ENCODE results near the gene MEGF6. TPM values are rescaled to one million over a fixed set of nuclear protein-coding genes. Genes with fewer than 3 reads are reported as not detected.

MEGF6 gene
- total RNA-seq, 2 donors from 2014 or later: 67.3 to 82.5 TPM

DNA sequence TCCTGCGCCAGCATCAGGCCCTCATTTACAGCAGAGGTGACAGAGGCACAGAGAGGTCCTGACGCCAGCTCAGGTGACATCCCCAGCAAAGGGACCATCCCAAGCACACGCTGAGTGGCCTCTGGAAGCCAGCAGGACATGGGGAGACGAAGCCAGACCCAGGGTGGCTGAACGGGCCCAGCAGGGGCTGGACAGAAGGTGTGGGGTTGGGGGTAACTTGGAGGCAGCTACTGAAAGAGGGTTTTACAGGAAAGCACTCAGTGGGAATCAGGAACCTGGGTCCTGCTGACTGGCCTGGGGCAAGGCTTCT, 158.5 kb downstream of the MEGF6 start:
- 46% methylated on average over 5 of the region's 5 CpGs for WGBS
- intact Hi-C loops (cut with DNase I): loop anchor here (2.0 kb wide), 1 partner anchor 168 kb away; no protein-coding TSS in a partner anchor
- H3K36me3 ChIP-seq: no peaks in the 10 kb centered on the region
- H3K27ac ChIP-seq: no peak overlapping the region
- H3K9me3 ChIP-seq: no peaks in the 10 kb centered on the region
- H3K4me1 ChIP-seq (replicated peaks): no peaks in the 10 kb centered on the region
- no peaks in the 10 kb centered on the region for H3K27me3 ChIP-seq (replicated peaks; ENCODE audit: insufficient read depth)
- DNase-seq (ENCODE audit: low spot score): no peak
- TF ChIP-seq POLR2A (IDR thresholded peaks at IDR 0.05) (no peak), CTCF (IDR thresholded peaks at IDR 0.05) (no peak), POLR2AphosphoS5 (IDR thresholded peaks at IDR 0.05) (no peak)
- H3K4me3 ChIP-seq: no peak overlapping the region

- TF ChIP-seq CTCF (IDR thresholded peaks at IDR 0.05): no peak
- TF ChIP-seq POLR2A (IDR thresholded peaks at IDR 0.05): no peak
- TF ChIP-seq POLR2AphosphoS5 (IDR thresholded peaks at IDR 0.05): no peak
- DNase-seq (ENCODE audit: low spot score): no peak
- H3K4me1 ChIP-seq (replicated peaks): no peaks in the 10 kb centered on the region
- no peaks in the 10 kb centered on the region for H3K9me3 ChIP-seq
- no peaks in the 10 kb centered on the region for H3K27me3 ChIP-seq (replicated peaks; ENCODE audit: insufficient read depth)
- intact Hi-C loops (cut with DNase I): loop anchor here (2.0 kb wide), 1 partner anchor 169 kb away; no protein-coding TSS in a partner anchor
- WGBS: 65% methylated on average over 20 of the region's 23 CpGs
- no peaks in the 10 kb centered on the region for H3K36me3 ChIP-seq
- H3K4me3 ChIP-seq: no peak overlapping the region
- no peak overlapping the region for H3K27ac ChIP-seq
Measured at GRCh38 chr1:3451994-3452865, 159.1 kb downstream of the MEGF6 start.

DNA sequence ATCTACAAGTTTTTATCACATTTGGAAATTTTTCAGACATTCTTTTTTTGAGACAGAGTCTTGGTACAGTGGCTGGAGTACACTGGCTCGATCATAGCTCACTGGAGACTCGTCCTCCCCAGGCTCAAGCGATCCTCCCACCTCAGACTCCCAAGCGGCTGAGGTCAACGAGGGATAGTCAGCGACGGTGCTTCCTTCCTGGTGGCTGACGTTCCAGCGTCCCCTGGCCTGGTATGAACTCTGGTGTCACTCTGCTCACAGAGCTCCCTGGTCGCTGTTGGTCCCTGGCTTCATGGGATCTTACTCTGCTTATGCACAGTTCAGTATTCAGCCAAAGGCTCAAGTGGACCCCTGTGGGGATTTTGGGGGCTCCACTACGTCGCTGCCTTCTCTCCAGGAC, 160.3 kb downstream of the MEGF6 start:
- H3K36me3 ChIP-seq: no peaks in the 10 kb centered on the region
- no peaks in the 10 kb centered on the region for H3K4me1 ChIP-seq (replicated peaks)
- intact Hi-C loops (cut with DNase I): no loop called here
- 82% methylated on average over 12 of the region's 12 CpGs for WGBS
- H3K27ac ChIP-seq: no peak overlapping the region
- TF ChIP-seq POLR2A (IDR thresholded peaks at IDR 0.05) (no peak), POLR2AphosphoS5 (IDR thresholded peaks at IDR 0.05) (no peak), CTCF (IDR thresholded peaks at IDR 0.05) (no peak)
- H3K9me3 ChIP-seq: no peaks in the 10 kb centered on the region
- H3K4me3 ChIP-seq: no peak overlapping the region
- DNase-seq (ENCODE audit: low spot score): no peak
- no peaks in the 10 kb centered on the region for H3K27me3 ChIP-seq (replicated peaks; ENCODE audit: insufficient read depth)

GRCh38 chr1:3450202-3450863, 161.0 kb downstream of the MEGF6 start:
- H3K4me1 ChIP-seq (replicated peaks): no peaks in the 10 kb centered on the region
- no peaks in the 10 kb centered on the region for H3K27me3 ChIP-seq (replicated peaks; ENCODE audit: insufficient read depth)
- no peak overlapping the region for H3K27ac ChIP-seq
- DNase-seq (ENCODE audit: low spot score): no peak
- 57% methylated on average over 9 of the region's 9 CpGs for WGBS
- H3K4me3 ChIP-seq: no peak overlapping the region
- TF ChIP-seq CTCF (IDR thresholded peaks at IDR 0.05): no peak
- no peak for TF ChIP-seq POLR2A (IDR thresholded peaks at IDR 0.05)
- TF ChIP-seq POLR2AphosphoS5 (IDR thresholded peaks at IDR 0.05): no peak
- H3K36me3 ChIP-seq: no peaks in the 10 kb centered on the region
- no peaks in the 10 kb centered on the region for H3K9me3 ChIP-seq
- intact Hi-C loops (cut with DNase I): no loop called here
